IMR-90 (cell line): ENCODE results near the gene ADGRG6.
"Not testable (repeated sequence)": the region's sequence is repeated elsewhere in the genome, so short reads cannot be mapped to it uniquely, and the experiment has no call there.

Experiments
- BHLHE40 ChIP-seq: fragments of 150-350 bp; IDR thresholded peaks from 2 replicates; pipeline ENCODE4 v1.6.1; 2016; ENCODE audit warnings: mild to moderate bottlenecking, low read depth, low read length
- POLR2A ChIP-seq: IDR thresholded peaks from 2 replicates; pipeline ENCODE4 v1.6.1; 2012; ENCODE audit warnings: mild to moderate bottlenecking, low read depth, low read length
- TF ChIP-seq, protein P1 (sequence below): conservative IDR thresholded peaks from 2 replicates; pipeline ENCODE4 v1.5.1; 2012; ENCODE audit warnings: mild to moderate bottlenecking, low read depth, low read length, improper control_type of control experiment
- TF ChIP-seq, protein P2 (sequence below): fragments of 150-350 bp; IDR thresholded peaks from 2 replicates; pipeline ENCODE4 v1.6.1; 2016; ENCODE audit warnings: low read depth, mild to moderate bottlenecking, low read length, moderate library complexity, borderline replicate concordance

DNA sequence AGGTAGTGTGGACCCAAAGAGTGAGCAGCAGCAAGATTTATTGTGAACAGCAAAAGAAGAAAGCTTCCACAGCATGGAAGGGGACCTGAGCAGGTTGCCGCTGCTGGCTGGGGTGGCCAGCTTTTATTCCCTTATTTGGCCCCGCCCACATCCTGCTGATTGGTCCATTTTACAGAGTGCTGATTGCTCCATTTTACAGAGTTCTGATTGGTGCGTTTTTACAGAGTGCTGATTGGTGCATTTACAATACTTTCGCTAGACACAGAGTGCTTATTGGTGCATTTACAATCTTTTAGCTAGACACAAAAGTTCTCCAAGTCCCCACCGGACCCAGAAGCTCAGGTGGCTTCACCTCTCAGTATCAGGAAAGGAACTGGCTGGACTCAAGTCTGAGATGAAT is 149.0 kb downstream of the ADGRG6 start:
- TF ChIP-seq, protein P1, sequence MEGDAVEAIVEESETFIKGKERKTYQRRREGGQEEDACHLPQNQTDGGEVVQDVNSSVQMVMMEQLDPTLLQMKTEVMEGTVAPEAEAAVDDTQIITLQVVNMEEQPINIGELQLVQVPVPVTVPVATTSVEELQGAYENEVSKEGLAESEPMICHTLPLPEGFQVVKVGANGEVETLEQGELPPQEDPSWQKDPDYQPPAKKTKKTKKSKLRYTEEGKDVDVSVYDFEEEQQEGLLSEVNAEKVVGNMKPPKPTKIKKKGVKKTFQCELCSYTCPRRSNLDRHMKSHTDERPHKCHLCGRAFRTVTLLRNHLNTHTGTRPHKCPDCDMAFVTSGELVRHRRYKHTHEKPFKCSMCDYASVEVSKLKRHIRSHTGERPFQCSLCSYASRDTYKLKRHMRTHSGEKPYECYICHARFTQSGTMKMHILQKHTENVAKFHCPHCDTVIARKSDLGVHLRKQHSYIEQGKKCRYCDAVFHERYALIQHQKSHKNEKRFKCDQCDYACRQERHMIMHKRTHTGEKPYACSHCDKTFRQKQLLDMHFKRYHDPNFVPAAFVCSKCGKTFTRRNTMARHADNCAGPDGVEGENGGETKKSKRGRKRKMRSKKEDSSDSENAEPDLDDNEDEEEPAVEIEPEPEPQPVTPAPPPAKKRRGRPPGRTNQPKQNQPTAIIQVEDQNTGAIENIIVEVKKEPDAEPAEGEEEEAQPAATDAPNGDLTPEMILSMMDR, result not testable (repeated sequence)
- not testable (repeated sequence) for TF ChIP-seq BHLHE40, POLR2A
- TF ChIP-seq, protein P2, sequence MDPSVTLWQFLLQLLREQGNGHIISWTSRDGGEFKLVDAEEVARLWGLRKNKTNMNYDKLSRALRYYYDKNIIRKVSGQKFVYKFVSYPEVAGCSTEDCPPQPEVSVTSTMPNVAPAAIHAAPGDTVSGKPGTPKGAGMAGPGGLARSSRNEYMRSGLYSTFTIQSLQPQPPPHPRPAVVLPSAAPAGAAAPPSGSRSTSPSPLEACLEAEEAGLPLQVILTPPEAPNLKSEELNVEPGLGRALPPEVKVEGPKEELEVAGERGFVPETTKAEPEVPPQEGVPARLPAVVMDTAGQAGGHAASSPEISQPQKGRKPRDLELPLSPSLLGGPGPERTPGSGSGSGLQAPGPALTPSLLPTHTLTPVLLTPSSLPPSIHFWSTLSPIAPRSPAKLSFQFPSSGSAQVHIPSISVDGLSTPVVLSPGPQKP, result not testable (repeated sequence)
